Osteoblast (primary cell): ENCODE data around the gene SLC5A9. TPM values are rescaled to one million over a fixed set of nuclear protein-coding genes. Genes with fewer than 3 reads are reported as not detected.

Experiments used
- DNase-seq: peaks from one replicate; pipeline ENCODE4 v3.0.0; 2011; ENCODE audit warnings: low spot score, mixed read lengths; ENCODE audit not compliant: insufficient read length; ENCODE audit errors: missing footprints
- H2AFZ ChIP-seq: 2 replicates; pipeline ENCODE4 v1.6.0; 2011; ENCODE audit warnings: mild to moderate bottlenecking, low read length
- H3K27ac ChIP-seq: 2 replicates; pipeline ENCODE4 v1.5.1; 2011; ENCODE audit warnings: mild to moderate bottlenecking, low read depth, low read length, moderate library complexity
- H3K27me3 ChIP-seq: 2 replicates; pipeline ENCODE4 v1.6.0; 2012; ENCODE audit warnings: mild to moderate bottlenecking, control low read depth, inconsistent platforms, low read length, moderate library complexity; ENCODE audit not compliant: insufficient read depth
- H3K36me3 ChIP-seq: 2 replicates; pipeline ENCODE4 v1.5.1; 2011; ENCODE audit warnings: mild to moderate bottlenecking, low read length, control low read depth, moderate library complexity; ENCODE audit not compliant: insufficient read depth
- H3K4me1 ChIP-seq: 2 replicates; pipeline ENCODE4 v1.5.1; 2011; ENCODE audit warnings: mild to moderate bottlenecking, low read length, control low read depth, moderate library complexity; ENCODE audit not compliant: insufficient read depth
- H3K4me2 ChIP-seq: 2 replicates; pipeline ENCODE4 v1.6.0; 2011; ENCODE audit warnings: mild to moderate bottlenecking, low read length; ENCODE audit not compliant: insufficient read depth
- H3K4me3 ChIP-seq: fragments of 200-600 bp; sonication (generic); 3 replicates; pipeline ENCODE4 v1.5.1; 2012; ENCODE audit warnings: mild to moderate bottlenecking, low read length, inconsistent platforms; ENCODE audit not compliant: insufficient read depth
- H3K79me2 ChIP-seq: 2 replicates; pipeline ENCODE4 v1.6.0; 2012; ENCODE audit warnings: mild to moderate bottlenecking, low read length, control low read depth, inconsistent platforms; ENCODE audit not compliant: insufficient read depth
- H3K9me3 ChIP-seq: 2 replicates; pipeline ENCODE4 v1.5.1; 2011; ENCODE audit warnings: low read depth, low read length, control low read depth
- H4K20me1 ChIP-seq: 2 replicates; pipeline ENCODE4 v1.6.0; 2012; ENCODE audit warnings: mild to moderate bottlenecking, low read length, control low read depth; ENCODE audit not compliant: insufficient read depth
- CTCF ChIP-seq: IDR thresholded peaks from 2 replicates; pipeline ENCODE4 v1.5.1; 2011; ENCODE audit warnings: mild to moderate bottlenecking, low read depth, low read length, moderate library complexity; ENCODE audit errors: extremely low read depth
- total RNA-seq: library from RNA; depleted of rRNA; stranded (reverse); fragments of >200 nt; gene quantifications from 2 replicates; pipeline ENCODE4 v1.2.3, GENCODE V29; 2012

SLC5A9 gene
- total RNA-seq, 1 donor, result not detected

GRCh38 chr1:48182439-48182838, 40.1 kb upstream of the SLC5A9 start:
- peaks cover 4% of the 10 kb centered on the region for H3K9me3 ChIP-seq
- no peak for DNase-seq
- H3K36me3 ChIP-seq, result no peaks in the 10 kb centered on the region
- no peak overlapping the region for H3K4me3 ChIP-seq
- no peak for TF ChIP-seq CTCF
- no peak overlapping the region for H3K27ac ChIP-seq
- H3K4me2 ChIP-seq, result no peak overlapping the region
- no peaks in the 10 kb centered on the region for H3K79me2 ChIP-seq
- H4K20me1 ChIP-seq, result no peaks in the 10 kb centered on the region
- H3K27me3 ChIP-seq, result no peaks in the 10 kb centered on the region
- no peak overlapping the region for H2AFZ ChIP-seq
- no peaks in the 10 kb centered on the region for H3K4me1 ChIP-seq

GRCh38 chr1:48186306-48186839, 36.1 kb upstream of the SLC5A9 start:
- no peak for DNase-seq
- peaks cover 8% of the 10 kb centered on the region for H3K9me3 ChIP-seq

GRCh38 chr1:48187969-48188563, 34.5 kb upstream of the SLC5A9 start:
- no peaks in the 10 kb centered on the region for H3K4me1 ChIP-seq
- H4K20me1 ChIP-seq, result no peaks in the 10 kb centered on the region
- H3K4me2 ChIP-seq, result no peak overlapping the region
- H2AFZ ChIP-seq, result no peak overlapping the region
- no peak for DNase-seq
- H3K79me2 ChIP-seq, result no peaks in the 10 kb centered on the region
- no peak overlapping the region for H3K4me3 ChIP-seq
- H3K27me3 ChIP-seq, result no peaks in the 10 kb centered on the region
- peaks cover 8% of the 10 kb centered on the region for H3K9me3 ChIP-seq
- H3K36me3 ChIP-seq, result no peaks in the 10 kb centered on the region
- H3K27ac ChIP-seq, result no peak overlapping the region
- no peak for TF ChIP-seq CTCF

More at GRCh38 chr1:48186306-48186839, 36.1 kb upstream of the SLC5A9 start:
- no peaks in the 10 kb centered on the region for H4K20me1 ChIP-seq
- no peaks in the 10 kb centered on the region for H3K36me3 ChIP-seq
- H3K4me1 ChIP-seq, result no peaks in the 10 kb centered on the region
- TF ChIP-seq CTCF, result no peak
- H2AFZ ChIP-seq, result no peak overlapping the region
- H3K27ac ChIP-seq, result no peak overlapping the region
- no peak overlapping the region for H3K4me3 ChIP-seq
- no peaks in the 10 kb centered on the region for H3K79me2 ChIP-seq
- no peaks in the 10 kb centered on the region for H3K27me3 ChIP-seq
- H3K4me2 ChIP-seq, result no peak overlapping the region

- H4K20me1 ChIP-seq, result no peaks in the 10 kb centered on the region
- no peak overlapping the region for H3K4me2 ChIP-seq
- no peaks in the 10 kb centered on the region for H3K27me3 ChIP-seq
- H3K4me1 ChIP-seq, result no peaks in the 10 kb centered on the region
- H3K27ac ChIP-seq, result no peak overlapping the region
- no peak for TF ChIP-seq CTCF
- H3K36me3 ChIP-seq, result no peaks in the 10 kb centered on the region
- H2AFZ ChIP-seq, result no peak overlapping the region
- peaks cover 8% of the 10 kb centered on the region for H3K9me3 ChIP-seq
- H3K79me2 ChIP-seq, result no peaks in the 10 kb centered on the region
- H3K4me3 ChIP-seq, result no peak overlapping the region
- DNase-seq, result no peak
Observed at GRCh38 chr1:48190881-48191280, 31.6 kb upstream of the SLC5A9 start.
